ENCODE results near the gene RBP4. TPM values are rescaled to one million over a fixed set of nuclear protein-coding genes. Genes with fewer than 3 reads are reported as not detected.

RBP4 gene
- total RNA-seq, 2 donors from 2014 or later: 22.1 to 136 TPM

DNA sequence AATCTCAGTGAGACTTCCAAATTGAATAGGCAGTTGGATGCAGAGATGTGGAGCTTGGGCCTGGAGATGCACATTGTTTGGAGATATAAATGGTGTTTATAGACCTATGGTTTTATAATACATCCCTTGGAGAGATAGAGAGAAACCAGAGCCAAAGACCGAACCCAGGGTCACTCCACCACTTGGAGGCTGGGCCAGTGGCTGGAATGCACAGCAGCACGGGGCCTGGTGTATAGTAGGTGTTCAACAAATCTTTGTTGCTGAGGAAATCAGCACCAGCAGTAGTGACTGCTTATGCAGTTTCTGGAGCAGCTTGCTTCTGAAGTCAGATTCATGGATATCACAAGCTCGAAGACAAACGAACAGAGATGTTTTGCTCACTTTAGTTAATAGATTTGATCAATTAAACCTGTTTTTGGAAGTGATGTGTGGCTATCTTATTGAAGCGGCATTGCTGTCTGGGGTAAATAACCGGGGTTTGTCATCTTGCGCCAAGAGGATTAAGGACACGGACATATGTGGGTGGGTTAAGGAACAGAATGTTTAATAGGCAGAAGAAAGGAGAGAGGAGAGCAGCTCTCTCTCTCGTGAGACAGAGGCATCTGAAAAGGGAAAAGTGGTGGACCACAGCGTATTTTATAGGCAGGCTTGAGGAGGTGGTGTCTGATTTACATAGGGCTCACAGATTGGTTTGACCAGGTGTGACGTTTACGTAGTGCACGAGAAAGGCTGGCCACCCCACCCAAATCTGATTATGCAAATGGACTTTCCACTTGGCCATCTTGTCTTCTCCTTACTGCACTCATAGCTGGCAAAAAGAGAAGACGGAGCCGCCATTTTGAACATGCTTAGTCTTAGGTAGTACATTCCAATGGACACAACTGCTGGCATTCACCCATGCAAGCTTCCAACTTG lies 11.1 kb downstream of the RBP4 start:
- DNase-seq (no peak), ATAC-seq (no peak)
- H3K36me3 ChIP-seq (replicated peaks in 1 of 2; ENCODE audit: insufficient read depth in 1 of 2, low read depth in 2 of 2): no peaks in the 10 kb centered on the region
- intact Hi-C loops (cut with DNase I): no loop called here
- H3K9me3 ChIP-seq: no peaks in the 10 kb centered on the region
- no peak overlapping the region for H3K27ac ChIP-seq
- WGBS, 2 donors: 75 to 79% methylated on average over 15 of the region's 15 CpGs
- no peaks in the 10 kb centered on the region for H3K27me3 ChIP-seq
- TF ChIP-seq POLR2A (IDR thresholded peaks at IDR 0.05): no peak
- TF ChIP-seq, protein P1, sequence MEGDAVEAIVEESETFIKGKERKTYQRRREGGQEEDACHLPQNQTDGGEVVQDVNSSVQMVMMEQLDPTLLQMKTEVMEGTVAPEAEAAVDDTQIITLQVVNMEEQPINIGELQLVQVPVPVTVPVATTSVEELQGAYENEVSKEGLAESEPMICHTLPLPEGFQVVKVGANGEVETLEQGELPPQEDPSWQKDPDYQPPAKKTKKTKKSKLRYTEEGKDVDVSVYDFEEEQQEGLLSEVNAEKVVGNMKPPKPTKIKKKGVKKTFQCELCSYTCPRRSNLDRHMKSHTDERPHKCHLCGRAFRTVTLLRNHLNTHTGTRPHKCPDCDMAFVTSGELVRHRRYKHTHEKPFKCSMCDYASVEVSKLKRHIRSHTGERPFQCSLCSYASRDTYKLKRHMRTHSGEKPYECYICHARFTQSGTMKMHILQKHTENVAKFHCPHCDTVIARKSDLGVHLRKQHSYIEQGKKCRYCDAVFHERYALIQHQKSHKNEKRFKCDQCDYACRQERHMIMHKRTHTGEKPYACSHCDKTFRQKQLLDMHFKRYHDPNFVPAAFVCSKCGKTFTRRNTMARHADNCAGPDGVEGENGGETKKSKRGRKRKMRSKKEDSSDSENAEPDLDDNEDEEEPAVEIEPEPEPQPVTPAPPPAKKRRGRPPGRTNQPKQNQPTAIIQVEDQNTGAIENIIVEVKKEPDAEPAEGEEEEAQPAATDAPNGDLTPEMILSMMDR (IDR thresholded peaks at IDR 0.05): no peak
- H3K4me1 ChIP-seq: no peaks in the 10 kb centered on the region
- H3K4me3 ChIP-seq: no peak overlapping the region

DNA sequence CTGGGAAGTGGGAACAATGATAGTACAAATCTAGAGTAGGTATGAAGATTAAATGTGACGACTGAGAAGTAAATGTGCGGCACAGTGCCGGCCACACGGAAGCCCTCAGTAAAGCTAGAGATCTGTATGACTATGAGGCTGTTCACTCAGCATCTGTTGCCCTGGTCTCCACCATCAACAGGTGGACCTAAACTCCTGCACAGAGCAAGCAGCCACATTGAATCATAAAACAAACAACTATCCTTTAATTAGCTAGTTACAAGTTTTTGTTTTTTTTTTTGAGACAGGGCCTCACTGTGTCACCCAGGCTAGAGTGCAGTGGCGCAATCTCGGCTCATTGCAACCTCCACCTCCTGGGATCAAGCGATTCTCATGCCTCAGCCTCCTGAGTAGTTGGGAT lies 16.6 kb downstream of the RBP4 start:
- H3K36me3 ChIP-seq (replicated peaks in 1 of 2; ENCODE audit: insufficient read depth in 1 of 2, low read depth in 2 of 2): no peaks in the 10 kb centered on the region
- H3K9me3 ChIP-seq: peaks cover 0 to 5% (median 0%) of the 10 kb centered on the region in 3 donors
- no peak overlapping the region for H3K4me3 ChIP-seq
- no peaks in the 10 kb centered on the region for H3K4me1 ChIP-seq
- H3K27ac ChIP-seq: no peak overlapping the region
- no peaks in the 10 kb centered on the region for H3K27me3 ChIP-seq
- no peak for TF ChIP-seq POLR2A (IDR thresholded peaks at IDR 0.05)
- TF ChIP-seq, protein P1 (IDR thresholded peaks at IDR 0.05): no peak
- WGBS, 2 donors: 87 to 92% methylated on average over 7 of the region's 7 CpGs
- DNase-seq (no peak), ATAC-seq (no peak)
- intact Hi-C loops (cut with DNase I): no loop called here

DNA sequence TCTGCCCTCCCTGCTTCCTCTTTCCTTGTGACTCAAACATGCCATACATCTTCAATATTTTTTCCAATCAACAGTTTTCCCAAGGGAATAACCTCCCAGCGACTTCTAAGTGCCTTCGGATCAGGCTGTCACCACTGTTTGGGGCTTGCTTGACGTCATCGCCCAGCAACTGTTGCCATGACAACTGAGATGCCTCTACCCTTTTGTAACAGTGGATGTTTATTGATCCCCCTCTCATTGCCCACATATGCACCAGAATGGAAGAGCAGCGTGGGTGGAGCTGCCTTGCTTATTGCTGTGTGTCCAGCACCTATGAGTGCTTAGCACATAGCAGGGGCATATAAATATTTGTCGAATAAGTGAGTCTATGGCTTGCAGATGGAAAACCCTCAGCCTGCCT lies 20.2 kb downstream of the RBP4 start:
- no peak for TF ChIP-seq POLR2A (IDR thresholded peaks at IDR 0.05)
- TF ChIP-seq, protein P1 (IDR thresholded peaks at IDR 0.05): no peak
- Histone ChIP-seq H3K27me3 (no peaks in the 10 kb centered on the region), H3K9me3 (peaks cover 0 to 5% (median 0%) of the 10 kb centered on the region in 3 donors), H3K36me3 (replicated peaks in 1 of 2; ENCODE audit: insufficient read depth in 1 of 2, low read depth in 2 of 2) (no peaks in the 10 kb centered on the region), H3K4me1 (no peaks in the 10 kb centered on the region), H3K27ac (no peak overlapping the region), H3K4me3 (no peak overlapping the region)
- 25 to 39% methylated on average over 6 of the region's 6 CpGs for WGBS, 2 donors
- ATAC-seq: no peak
- intact Hi-C loops (cut with DNase I): no loop called here
- DNase-seq: no peak

DNA sequence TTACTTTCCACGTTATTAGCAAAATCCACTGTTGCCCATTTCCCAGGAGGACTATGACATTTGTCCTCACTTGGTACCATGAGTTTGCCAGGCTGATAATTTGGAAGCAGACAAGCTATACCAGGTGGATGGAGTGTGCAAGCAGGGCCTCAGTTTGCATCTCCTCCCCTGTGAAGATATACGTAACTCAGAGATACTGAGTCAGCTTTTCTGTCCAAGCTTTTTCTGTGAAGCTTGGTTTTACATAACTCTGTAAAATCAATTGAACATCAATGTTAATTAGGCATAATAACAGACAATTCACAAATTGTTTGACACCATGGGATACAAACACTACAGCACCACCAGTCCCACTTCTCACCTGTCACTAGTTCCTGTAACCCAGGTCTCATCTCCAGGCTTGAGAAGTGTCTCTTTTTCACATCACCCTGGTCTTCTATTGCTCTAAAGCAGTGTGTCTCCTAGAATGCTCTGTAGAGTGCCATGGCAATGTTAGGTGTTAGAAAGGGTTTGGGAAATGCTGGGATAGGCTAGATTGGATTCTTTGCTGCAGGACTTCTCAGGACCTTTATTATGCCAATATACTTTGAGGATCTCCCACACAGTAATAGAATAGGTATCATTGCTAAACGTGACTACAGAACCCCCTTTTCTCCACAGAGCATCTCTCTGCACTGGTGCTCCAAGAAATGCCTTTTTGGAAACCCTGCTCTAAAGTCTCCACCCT lies 20.9 kb downstream of the RBP4 start:
- 65 to 71% methylated on average over 3 of the region's 3 CpGs for WGBS, 2 donors
- no peak for ATAC-seq
- no peaks in the 10 kb centered on the region for H3K36me3 ChIP-seq (replicated peaks in 1 of 2; ENCODE audit: insufficient read depth in 1 of 2, low read depth in 2 of 2)
- intact Hi-C loops (cut with DNase I): no loop called here
- no peak overlapping the region for H3K4me3 ChIP-seq
- TF ChIP-seq POLR2A (IDR thresholded peaks at IDR 0.05): no peak
- TF ChIP-seq, protein P1 (IDR thresholded peaks at IDR 0.05): no peak
- no peaks in the 10 kb centered on the region for H3K4me1 ChIP-seq
- H3K9me3 ChIP-seq: peaks cover 0 to 5% (median 0%) of the 10 kb centered on the region in 3 donors
- H3K27ac ChIP-seq: no peak overlapping the region
- DNase-seq: no peak
- no peaks in the 10 kb centered on the region for H3K27me3 ChIP-seq
